Esophagus mucosa (tissue), 1 donor: ENCODE data around the gene PIEZO2. TPM values are rescaled to one million over a fixed set of nuclear protein-coding genes. Genes with fewer than 3 reads are reported as not detected.

ENCODE experiments used
- ATAC-seq: fragments of 200-7000 bp; cut with Tn5 transposase; one replicate; pipeline ENCODE4 v1.9.1; 2020
- total RNA-seq: library from RNA; stranded (reverse); gene quantifications from one replicate; pipeline ENCODE4 v1.2.4, GENCODE V29; 2023
- donor health status: DM: yes; HTN: yes; CAD: no.

PIEZO2 gene
- total RNA-seq, 1 donor from 2014 or later, result 0.76 TPM

DNA sequence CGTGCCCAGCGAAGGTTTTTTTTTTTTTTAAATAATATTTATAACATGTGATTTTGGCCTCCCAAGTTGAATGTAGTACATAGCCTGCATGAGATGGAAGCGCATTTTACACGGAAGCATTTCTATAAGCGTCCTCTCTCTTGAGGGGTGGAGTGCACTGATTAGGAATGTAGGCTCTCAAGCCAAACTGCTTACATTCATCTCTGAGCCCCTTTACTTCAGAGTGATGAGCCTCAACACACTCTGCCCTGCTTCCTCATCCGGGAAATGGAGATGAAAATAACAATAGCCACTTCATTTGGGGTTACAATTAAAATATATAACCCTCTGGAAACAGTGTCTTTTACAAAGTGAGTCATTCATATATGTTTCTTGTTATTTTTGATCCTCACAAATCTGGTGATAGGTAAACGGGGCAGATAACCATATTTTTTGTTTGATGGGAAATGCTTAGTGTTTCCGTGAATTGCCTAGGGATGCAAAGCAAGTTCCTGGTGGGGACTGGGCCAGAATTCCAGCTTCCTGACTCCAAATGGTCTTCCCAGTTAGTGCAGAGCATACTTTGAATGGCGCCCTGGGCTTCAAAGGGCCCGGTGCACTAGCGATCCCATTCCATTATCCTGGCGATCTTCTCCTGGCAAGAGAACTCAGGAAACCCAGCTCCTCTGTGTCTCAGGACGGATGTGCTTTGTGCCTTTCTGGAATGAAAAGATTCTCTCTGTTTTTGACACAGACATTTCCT, 124.3 kb downstream of the PIEZO2 start:
- ATAC-seq, result no peak

DNA sequence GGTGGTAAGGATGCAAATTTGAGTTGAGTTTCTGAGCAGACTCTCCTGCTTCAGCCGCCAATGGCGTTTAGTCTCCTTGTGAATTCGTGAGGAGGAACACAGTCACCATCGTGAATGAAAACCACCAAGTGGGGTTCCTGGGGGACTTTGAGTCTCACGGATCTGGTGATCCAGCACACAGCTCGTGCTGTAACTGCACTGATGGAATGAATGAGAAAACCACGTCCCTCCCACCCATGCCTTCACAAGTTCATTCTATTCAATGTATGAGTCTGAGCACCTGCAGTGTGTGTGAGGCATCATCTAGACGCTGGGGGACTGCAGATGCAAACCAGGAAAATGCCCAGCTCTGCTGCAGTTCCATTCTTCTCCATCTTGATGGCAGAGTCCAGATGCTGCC, 127.9 kb downstream of the PIEZO2 start:
- no peak for ATAC-seq

DNA sequence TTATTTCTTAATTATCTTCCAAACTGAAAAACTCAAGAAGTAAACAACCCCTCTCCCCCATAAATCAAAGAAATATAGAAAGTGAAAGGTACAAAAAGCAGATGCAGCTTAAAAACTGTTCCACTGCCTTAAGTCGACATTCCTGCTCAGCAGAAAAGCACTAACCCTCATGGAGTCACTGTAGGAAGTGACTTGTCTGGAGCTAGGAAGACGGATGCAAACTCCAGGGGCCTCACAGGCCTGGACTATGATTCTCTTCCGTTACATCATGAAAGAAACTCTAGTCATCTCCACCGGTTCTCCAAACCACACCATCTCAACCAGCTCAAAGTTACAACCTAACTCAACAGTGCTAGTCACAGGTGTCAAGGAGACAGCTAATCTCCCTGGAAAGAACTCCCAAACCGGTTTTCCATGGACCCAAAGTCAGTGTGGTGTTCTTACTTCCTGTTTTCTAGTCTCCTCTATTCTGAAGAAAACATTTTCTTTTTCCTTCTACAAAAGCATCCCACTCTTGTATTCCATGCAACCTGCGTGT, 128.4 kb downstream of the PIEZO2 start:
- ATAC-seq, result no peak

DNA sequence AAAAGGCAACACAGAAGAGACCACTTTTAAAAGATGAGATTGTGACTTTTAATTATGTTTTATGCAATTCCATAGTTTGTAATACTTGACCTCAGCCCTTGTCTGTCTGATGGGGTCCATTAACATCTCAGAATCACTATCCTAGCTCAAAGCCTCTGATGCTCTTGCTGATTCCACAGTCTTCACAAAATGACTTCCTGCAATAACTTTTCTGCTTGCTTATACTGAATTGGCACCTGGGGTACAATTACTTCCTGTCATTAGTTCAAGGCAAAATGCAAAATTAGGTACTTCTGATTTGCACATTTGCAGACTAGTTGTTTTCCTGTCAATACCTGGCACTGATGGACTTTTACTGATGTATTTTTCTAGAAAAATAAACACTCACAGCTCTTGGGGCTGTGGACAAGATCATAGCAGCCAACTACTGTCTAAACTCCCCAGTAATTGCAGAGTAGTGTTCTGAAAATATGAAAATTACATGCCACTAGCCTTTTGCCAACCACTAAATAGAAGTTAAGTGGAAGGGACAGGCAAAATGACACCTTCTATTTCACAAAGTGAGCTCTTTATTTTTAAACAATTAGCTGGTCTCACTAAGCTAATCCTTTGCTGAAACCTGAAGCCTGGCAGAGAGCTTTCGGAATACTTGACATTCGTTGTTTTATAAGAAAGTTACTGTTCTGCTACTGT, 129.1 kb downstream of the PIEZO2 start:
- ATAC-seq, result no peak

DNA sequence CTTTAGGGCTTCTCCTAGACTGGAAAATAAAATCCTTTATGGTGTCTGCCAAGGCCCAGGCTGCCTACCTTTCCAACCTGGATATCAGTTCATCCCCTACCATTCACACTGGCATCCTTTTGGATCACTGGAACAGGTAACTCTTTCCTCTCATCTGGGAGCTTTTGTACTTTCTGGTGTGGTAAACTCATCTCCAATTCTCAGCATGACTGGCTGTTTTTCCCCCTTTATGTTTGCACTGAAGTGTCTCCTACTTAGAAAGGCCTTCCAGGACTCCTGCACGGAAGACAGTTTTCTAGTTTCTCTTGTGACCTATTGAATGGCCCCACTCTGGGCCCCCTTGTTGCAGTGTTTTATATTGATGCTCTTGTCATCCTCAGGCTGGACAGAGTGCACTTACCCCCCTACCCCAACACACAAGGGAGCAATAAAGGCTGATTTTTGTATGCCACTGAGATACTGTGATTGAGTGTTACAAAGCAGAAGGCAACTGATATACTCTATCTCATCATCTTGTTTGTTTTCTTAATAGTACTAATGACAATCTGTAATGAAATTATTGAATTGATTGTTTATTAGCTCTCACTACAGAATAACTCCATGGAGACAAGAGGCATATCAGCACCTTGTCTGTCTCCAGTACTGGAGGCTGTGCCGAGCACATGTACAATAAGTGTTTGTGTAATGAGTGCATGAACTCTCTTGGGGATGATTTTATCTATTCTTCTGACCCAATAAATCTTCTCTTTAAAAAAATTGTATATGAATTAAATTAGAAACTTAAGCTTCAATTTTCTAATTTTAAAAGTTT, 129.9 kb downstream of the PIEZO2 start:
- ATAC-seq, result no peak

DNA sequence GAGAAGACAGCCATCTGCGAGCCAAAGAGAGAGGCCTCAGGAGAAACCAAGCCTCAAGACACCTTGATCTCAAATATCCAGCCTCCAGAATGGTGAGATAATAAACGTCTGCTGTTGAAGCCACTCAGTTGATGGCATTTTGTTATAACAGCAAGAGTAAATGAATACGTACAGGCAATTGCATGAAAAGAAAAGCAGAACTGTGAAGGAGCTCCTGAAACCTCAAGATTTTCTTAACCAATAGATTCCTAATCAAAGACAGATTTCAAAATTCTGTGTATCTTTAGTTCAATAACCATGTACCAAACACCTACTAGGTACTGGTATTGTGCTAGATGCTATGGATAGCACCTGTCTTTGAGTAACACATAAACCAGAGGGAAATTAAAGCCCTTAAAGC, 139.5 kb downstream of the PIEZO2 start:
- no peak for ATAC-seq

DNA sequence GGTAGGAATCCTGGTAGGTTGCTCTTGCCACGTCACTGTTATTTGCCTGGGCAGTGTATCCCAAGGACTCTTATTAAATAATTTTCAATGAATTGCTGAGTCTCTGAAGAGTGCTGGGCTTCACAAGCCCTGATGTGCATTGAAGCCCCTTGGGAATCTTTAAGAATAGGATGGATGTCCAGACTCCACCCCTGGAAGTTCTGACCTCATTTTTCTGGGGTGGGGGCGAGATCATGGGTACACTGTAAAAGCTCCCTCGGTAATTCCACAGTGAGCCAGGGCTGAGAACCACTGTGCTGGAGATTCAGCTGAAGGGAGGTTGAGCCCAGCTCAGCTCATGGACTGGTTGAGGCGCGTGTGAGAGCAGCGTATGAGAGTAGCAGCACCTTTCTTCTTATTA, 140.2 kb downstream of the PIEZO2 start:
- no peak for ATAC-seq

DNA sequence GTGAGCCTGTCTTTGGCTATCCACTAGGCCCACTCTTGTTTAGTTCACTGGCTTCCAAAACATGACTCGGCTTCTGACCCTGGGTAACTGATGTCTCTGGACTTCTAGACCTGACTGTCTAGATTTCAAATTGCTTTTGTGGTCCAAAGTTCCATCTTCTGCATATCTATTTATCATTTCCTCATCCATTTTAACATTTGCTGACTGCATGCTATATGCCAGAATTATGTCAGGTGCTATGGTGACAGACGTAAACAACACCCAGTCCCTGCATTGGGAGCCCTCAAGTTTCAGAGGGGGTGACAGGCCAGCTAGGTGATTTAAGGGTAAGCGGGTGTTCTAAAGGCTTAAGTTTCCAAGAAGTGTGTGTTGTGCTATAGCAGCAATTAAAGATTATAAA, 140.9 kb downstream of the PIEZO2 start:
- no peak for ATAC-seq

DNA sequence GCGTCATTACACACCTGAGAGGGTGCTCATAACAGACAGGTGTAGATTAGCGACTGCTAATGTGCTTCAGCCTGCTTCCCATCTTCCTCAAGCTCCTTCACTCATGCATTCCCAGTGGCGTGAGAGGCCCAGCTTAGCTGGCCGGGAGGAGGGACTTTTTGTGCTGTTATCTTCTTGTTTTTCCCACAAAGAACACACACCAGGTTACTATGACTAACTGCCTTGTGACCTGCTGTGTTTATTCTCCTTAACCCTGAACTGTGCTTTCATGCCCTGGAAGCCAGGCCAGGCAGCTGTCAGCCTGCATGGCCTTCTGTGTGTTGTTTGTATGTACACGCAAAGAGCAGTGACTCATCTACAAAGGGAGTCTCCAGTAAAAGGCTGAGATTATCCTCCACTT, 143.8 kb downstream of the PIEZO2 start:
- peak; percentile 88 for ATAC-seq

DNA sequence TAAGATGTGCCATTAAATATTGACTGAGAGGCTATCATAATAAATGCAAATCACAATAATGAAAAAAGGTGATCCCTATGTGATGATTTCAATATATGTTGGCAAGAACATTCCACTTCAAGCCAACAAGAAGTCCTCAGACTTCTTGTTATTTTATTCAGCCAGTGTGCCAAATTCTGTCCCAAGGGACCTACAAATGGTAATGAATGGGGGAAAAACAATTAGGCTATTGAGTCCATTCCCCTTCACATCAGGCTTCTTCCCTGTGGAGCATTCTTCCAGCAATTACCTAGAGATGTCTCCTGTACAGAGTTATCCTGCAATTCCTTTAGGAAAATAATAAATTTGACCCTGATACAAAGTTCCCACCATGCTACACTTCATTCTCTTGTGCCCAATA, 144.4 kb downstream of the PIEZO2 start:
- no peak for ATAC-seq

DNA sequence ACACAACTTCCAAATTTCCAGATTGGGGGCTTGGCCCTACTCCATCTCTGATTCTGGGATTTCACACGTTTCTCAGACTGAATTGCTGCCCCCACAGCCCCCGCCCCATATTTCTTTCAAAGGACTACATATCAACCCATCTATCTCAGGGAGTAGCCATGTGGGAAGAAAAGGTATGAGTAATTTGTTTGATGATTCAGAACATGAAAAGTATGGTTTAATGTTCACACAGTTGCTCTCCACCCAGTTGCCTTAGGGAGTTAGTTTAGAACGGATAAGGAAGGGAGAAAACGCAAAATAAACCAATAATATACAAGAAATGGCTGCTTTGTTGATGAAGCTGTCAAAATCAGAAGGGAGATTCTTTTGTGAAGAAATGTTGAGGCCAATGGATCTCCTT, 145.1 kb downstream of the PIEZO2 start:
- ATAC-seq, result peak; percentile 65

DNA sequence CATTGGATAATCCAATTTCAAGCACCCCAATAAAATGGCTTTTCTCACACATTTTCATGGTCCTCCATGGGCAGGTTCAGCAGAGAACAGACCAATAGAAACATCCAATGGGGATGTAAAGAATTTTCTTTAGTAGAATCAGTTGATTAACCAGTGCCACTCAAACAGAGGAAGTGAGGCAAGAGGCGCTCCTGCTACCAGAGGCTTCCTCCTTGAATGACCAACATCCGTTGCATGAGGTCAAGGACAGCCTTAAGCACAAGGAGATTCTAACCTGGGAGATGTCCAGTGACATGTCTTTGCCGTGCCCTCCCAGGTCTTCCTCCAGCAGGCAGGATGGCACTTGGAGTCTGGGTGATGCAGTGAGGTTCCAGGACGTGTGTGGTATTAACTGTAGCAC, 146.6 kb downstream of the PIEZO2 start:
- ATAC-seq, result no peak

DNA sequence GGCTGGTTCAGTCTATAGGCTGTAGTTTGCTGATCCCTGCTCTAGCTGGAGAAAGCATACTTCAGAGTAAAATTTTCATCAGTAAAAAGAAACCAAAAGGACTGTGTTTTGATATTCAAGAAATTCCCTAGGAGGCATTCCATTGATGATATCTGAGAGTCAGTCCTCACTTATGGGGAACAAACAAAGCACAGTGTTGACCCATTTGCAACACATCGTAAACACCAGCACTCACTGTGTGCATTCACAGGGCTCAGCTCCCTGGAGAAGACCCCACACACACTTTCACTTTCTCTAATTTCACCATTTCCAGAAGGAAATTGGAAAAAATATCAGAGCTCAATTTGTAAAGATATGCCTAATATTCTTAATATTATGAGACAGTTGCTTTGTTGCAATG, 147.1 kb downstream of the PIEZO2 start:
- no peak for ATAC-seq

DNA sequence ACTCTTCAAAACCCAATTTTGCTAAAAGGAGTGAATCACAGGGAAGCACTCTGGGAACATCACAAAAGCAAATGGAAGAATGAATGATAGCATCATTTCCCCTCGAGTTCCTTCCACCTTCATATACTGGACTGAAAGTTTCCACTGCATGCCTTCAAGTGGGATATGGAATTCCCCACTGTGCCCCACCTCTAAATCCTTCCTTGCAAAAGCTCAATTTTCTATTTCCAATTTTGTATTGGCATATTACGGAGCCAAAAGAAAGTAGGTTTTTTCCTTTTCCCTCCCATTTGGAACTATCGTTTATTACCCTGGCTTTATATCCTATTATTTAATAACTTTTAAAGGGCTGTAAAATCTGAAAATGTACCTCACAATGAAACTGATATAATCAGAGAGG, 149.3 kb downstream of the PIEZO2 start:
- ATAC-seq, result no peak

DNA sequence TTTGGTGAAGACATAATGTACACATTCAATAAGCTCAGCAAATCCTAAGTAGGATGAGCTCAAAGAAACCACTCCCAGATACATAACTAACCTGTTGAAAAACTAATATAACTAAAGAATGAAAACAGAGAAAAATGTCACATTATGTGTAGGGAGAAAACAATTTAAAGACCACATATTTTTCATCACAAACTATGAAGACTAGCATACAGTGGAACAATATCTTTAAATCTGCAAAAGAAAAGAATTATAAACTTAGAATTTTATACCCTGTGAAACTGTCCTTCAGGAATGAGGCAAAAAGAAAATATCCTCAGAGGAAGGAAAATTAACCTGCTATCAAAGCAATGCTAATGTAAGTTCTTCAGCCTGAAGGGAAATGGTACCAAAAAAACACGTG, 151.5 kb downstream of the PIEZO2 start:
- no peak for ATAC-seq

DNA sequence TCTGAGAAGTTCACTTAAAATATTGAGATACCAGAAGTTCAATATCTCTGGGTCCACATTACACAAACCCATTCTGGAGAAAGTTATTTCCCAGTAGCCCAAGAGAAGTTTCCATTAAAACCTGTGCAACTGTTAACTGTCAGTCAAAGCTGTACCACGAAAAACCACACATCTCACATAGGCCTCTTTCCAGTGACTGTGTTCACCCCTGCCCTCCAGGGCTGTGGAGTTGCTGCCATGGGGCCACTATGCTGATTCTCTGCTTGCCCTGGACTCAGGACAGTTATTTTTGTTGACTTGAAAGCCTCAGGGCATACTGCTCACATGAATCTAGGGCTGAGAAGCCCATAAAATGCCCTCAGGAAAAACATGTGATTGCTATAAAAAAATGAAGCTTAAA, 153.8 kb downstream of the PIEZO2 start:
- no peak for ATAC-seq

DNA sequence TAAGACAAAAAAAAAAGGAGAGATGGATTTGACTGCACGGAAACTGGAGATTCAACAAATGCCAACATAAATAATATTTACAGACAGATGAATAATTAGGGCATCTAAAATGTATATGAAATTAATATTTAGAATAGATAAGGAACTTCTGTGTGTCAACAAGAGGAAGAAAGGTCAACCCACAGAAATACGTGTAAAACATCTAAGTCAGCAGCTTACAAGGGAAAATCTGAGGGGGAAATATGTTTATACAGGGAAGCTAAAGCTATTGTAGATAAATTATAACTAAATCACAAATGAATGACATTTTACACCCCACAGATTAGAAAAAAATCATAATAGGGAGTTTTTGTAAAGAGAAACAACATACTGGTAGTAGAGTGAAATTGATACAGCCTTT, 159.9 kb downstream of the PIEZO2 start:
- ATAC-seq, result no peak

DNA sequence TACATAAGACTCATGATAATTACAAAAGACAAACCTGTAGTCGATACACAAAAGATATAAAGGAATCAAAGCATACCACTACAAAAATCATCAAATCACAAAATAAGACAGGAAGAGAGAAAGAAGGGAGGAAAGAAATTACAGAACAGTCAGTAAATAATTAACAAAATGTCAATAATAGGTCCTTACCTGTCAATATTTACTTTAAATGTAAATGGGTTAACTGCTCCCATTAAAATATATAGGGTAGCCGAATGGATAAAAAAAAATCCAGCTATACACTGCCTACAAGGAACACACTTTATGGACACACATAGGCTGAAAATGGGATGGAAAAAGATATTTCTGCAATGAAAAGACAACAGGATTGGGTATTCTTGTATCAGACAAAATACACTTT, 163.7 kb downstream of the PIEZO2 start:
- ATAC-seq, result no peak

DNA sequence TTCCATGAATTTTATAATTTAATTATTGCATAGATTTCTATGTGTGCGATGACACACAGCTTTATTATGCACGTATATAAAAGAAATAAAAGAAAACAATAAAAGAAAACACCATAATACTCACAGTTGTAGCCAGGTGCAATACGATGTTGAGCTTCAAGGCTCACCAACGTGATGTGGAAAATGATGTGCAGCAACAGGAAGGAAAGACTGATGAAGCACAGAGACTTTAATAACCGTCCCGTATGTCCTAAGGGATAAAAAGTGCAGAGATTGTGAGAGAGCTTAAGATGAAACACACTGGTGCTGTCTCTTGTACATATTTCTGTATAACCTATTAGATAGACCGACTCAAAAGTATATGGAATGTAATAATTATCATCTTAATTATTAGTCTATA, 170.0 kb downstream of the PIEZO2 start:
- ATAC-seq, result no peak

DNA sequence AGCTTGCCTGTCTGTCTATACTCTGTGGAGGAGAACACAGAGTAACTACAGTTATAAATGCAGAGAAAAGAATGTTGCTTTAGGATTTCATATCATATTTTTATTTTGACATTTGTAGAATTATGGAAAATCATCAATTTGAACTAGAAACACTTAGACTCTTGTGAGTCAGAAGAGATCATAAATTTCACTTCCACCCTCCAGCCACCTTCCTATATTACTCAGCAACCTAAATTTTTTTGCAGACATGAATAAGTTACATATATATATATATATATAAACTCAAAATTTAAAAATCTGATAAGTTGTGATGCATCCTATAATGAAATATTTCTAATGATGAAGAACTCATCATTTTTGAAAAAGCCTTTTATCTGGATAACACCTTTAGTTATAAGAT, 172.3 kb downstream of the PIEZO2 start:
- no peak for ATAC-seq

DNA sequence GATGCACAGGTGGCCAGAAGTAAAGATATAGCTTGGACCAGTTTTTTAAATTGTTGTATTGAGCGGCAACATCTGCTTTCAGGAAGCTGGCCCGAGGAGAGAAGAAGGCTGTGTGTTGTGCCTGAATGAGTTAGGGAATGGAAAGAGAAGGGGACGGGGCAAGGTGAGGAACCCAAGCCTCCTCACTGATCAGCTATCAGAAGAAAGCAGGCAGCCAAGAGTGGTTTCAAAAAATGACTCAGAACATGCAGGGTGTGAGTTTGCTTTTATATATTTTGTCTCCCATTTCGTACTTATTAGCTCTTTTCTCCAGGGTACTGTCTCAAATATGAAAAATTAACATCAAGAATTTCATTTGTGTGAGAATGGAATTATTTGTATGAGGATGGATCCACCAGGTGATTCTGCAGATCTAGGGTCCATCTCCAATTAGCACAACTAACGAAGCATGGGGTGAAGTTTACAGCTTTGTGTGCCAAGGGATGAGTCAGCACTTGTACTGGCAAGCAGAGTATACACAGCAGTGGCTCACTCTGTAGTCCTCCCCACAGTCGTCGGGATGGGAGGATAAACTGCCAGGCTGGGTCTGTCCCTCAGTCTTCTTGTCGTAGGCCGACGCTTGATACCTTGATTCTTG, 175.7 kb downstream of the PIEZO2 start:
- ATAC-seq, result no peak

DNA sequence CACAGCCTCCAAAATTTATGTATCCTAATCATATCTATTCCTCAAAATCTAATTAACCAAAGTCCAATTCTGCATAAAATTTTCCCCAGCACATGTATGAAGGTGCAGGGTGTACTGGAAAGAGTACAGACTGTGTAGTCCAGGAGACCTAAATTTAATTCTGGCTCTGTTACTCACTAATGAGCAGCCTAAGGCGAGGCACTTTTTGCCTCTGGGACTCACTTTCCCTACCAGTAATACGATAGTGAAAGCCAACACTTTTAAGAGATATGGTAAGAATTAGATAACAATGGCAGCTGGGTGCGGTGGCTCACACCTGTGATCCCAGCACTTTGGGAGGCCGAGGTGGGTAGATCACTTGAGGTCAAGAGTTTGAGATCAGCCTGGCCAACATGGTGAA, 177.7 kb downstream of the PIEZO2 start:
- ATAC-seq, result no peak

DNA sequence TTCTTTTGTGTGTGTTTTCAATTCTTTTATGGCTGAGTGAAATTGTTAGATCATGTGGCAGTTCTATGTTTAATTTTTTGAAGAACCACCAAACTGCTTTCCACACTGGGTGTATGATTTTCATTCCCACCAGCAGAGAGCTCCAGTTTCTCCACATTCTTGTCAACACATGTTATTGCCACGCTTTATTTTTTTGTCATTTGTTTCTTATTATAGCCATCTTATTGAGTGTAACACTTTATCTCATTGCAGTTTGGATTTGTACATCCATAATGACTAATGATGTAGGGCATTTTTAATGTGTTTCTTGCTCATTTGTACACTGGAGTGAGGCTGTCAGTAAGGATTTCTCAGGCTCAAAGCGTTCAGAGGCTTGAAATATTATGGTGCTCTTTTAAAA, 184.2 kb downstream of the PIEZO2 start:
- ATAC-seq, result no peak
